WTC11 (cell line): ENCODE data around the gene ZNF789.

Experiments
- MAX ChIP-seq: sonication (generic); formaldehyde crosslinking; IDR thresholded peaks from 2 replicates; pipeline ENCODE4 v1.8.0; 2022; ENCODE audit warnings: mild to moderate bottlenecking, missing genetic modification reagents
- TCF7 ChIP-seq: sonication (generic); formaldehyde crosslinking; IDR thresholded peaks from 2 replicates; pipeline ENCODE4 v1.8.0; 2022; ENCODE audit warnings: mild to moderate bottlenecking, low read depth, missing genetic modification reagents, moderate library complexity

- TF ChIP-seq TCF7 (no peak), MAX (CRISPR knock-in tag) (no peak)
These were observed 24.7 kb upstream of the ZNF789 start for GRCh38 chr7:99447943-99448342.
